SK-N-SH (cell line): ENCODE measurements around the gene ABHD13.

Source experiments
- EZH2phosphoT487 ChIP-seq: fragments of 200-600 bp; sonication (generic); IDR thresholded peaks from 2 replicates; pipeline ENCODE4 v1.6.1; 2017; ENCODE audit warnings: low read depth, mixed run types, mild to moderate bottlenecking, antibody characterized with exemption, moderate library complexity, borderline replicate concordance
- FOSL2 ChIP-seq: IDR thresholded peaks from 2 replicates; pipeline ENCODE4 v1.4.0; 2012; ENCODE audit warnings: low read depth, mild to moderate bottlenecking, moderate library complexity, borderline replicate concordance
- FOXM1 ChIP-seq: IDR thresholded peaks from 2 replicates; pipeline ENCODE4 v1.4.0; 2012; ENCODE audit warnings: low read depth, mild to moderate bottlenecking
- GABPA ChIP-seq: IDR thresholded peaks from 2 replicates; pipeline ENCODE4 v1.4.0; 2012; ENCODE audit warnings: low read depth, mild to moderate bottlenecking
- MXI1 ChIP-seq: IDR thresholded peaks from 2 replicates; pipeline ENCODE4 v1.6.1; 2012; ENCODE audit warnings: mild to moderate bottlenecking, low read depth, low read length, improper control_type of control experiment
- POLR2AphosphoS5 ChIP-seq: IDR thresholded peaks from 2 replicates; pipeline ENCODE4 v1.6.1; 2012; ENCODE audit warnings: low read depth, low read length
- RCOR1 ChIP-seq: fragments of 150-350 bp; IDR thresholded peaks from 2 replicates; pipeline ENCODE4 v1.6.1; 2017; ENCODE audit warnings: antibody characterized with exemption, low read length
- TAF1 ChIP-seq: IDR thresholded peaks from 2 replicates; pipeline ENCODE4 v1.6.1; 2012; ENCODE audit warnings: low read depth, mild to moderate bottlenecking, low read length, moderate library complexity, borderline replicate concordance
- TF ChIP-seq, protein P1 (sequence below): fragments of 200-600 bp; sonication (generic); IDR thresholded peaks from 2 replicates; pipeline ENCODE4 v1.6.1; 2017; ENCODE audit warnings: antibody characterized with exemption, mild to moderate bottlenecking, moderate library complexity
- TF ChIP-seq, protein P2 (sequence below): IDR thresholded peaks from 2 replicates; pipeline ENCODE4 v1.6.1; 2012; ENCODE audit warnings: mild to moderate bottlenecking, low read depth, low read length, moderate library complexity
- TF ChIP-seq, protein P3 (sequence below): IDR thresholded peaks from 2 replicates; pipeline ENCODE4 v1.4.0; 2012; ENCODE audit warnings: low read depth, borderline replicate concordance
- TF ChIP-seq, protein P4 (sequence below): IDR thresholded peaks from 2 replicates; pipeline ENCODE4 v1.4.0; 2012; ENCODE audit warnings: low read depth

DNA sequence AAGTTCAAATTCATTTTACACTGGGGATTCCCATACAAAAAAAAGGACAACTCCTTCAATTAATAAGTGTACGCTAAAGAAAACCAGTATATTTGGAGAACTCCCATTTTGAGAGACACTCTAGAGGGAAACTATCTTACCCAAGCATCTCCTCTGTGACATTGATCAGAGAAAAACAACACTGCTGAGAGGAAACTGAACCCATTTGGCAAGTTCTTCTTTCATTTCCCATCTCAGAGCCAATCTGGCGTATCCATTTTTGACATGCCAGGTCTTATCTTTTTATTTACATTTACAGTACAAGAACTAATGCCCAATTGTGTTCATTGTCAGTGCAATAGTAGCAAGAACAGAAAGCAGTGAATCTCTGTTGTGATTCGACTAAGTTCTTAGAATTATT is 33.0 kb upstream of the ABHD13 start:
- TF ChIP-seq, protein P1, sequence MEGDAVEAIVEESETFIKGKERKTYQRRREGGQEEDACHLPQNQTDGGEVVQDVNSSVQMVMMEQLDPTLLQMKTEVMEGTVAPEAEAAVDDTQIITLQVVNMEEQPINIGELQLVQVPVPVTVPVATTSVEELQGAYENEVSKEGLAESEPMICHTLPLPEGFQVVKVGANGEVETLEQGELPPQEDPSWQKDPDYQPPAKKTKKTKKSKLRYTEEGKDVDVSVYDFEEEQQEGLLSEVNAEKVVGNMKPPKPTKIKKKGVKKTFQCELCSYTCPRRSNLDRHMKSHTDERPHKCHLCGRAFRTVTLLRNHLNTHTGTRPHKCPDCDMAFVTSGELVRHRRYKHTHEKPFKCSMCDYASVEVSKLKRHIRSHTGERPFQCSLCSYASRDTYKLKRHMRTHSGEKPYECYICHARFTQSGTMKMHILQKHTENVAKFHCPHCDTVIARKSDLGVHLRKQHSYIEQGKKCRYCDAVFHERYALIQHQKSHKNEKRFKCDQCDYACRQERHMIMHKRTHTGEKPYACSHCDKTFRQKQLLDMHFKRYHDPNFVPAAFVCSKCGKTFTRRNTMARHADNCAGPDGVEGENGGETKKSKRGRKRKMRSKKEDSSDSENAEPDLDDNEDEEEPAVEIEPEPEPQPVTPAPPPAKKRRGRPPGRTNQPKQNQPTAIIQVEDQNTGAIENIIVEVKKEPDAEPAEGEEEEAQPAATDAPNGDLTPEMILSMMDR, result no peak
- TF ChIP-seq, protein P2, sequence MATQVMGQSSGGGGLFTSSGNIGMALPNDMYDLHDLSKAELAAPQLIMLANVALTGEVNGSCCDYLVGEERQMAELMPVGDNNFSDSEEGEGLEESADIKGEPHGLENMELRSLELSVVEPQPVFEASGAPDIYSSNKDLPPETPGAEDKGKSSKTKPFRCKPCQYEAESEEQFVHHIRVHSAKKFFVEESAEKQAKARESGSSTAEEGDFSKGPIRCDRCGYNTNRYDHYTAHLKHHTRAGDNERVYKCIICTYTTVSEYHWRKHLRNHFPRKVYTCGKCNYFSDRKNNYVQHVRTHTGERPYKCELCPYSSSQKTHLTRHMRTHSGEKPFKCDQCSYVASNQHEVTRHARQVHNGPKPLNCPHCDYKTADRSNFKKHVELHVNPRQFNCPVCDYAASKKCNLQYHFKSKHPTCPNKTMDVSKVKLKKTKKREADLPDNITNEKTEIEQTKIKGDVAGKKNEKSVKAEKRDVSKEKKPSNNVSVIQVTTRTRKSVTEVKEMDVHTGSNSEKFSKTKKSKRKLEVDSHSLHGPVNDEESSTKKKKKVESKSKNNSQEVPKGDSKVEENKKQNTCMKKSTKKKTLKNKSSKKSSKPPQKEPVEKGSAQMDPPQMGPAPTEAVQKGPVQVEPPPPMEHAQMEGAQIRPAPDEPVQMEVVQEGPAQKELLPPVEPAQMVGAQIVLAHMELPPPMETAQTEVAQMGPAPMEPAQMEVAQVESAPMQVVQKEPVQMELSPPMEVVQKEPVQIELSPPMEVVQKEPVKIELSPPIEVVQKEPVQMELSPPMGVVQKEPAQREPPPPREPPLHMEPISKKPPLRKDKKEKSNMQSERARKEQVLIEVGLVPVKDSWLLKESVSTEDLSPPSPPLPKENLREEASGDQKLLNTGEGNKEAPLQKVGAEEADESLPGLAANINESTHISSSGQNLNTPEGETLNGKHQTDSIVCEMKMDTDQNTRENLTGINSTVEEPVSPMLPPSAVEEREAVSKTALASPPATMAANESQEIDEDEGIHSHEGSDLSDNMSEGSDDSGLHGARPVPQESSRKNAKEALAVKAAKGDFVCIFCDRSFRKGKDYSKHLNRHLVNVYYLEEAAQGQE, result no peak
- no peak for TF ChIP-seq POLR2AphosphoS5
- no peak for TF ChIP-seq EZH2phosphoT487
- TF ChIP-seq TAF1, result no peak
- TF ChIP-seq, protein P3, sequence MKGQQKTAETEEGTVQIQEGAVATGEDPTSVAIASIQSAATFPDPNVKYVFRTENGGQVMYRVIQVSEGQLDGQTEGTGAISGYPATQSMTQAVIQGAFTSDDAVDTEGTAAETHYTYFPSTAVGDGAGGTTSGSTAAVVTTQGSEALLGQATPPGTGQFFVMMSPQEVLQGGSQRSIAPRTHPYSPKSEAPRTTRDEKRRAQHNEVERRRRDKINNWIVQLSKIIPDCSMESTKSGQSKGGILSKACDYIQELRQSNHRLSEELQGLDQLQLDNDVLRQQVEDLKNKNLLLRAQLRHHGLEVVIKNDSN, result no peak
- TF ChIP-seq FOXM1, result no peak
- no peak for TF ChIP-seq GABPA
- TF ChIP-seq RCOR1, result no peak
- no peak for TF ChIP-seq FOSL2
- TF ChIP-seq, protein P4, sequence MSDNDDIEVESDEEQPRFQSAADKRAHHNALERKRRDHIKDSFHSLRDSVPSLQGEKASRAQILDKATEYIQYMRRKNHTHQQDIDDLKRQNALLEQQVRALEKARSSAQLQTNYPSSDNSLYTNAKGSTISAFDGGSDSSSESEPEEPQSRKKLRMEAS, result no peak
- TF ChIP-seq MXI1, result no peak
